Sigmoid colon (tissue), 7 donors: Measurements from ENCODE around the gene C4orf17. TPM values are rescaled to one million over a fixed set of nuclear protein-coding genes. Genes with fewer than 3 reads are reported as not detected.
A peak's percentile ranks its signal among the peaks of the same experiment; 100 is the strongest.

ENCODE experiments used
- DNase-seq: peaks from one replicate; pipeline ENCODE4 v3.0.0-alpha.2; 2019
- H3K27ac ChIP-seq, 4 donors: fragments of 200-600 bp; sonication (generic); one replicate each; pipeline ENCODE4 v1.5.1; 2016 to 2019; ENCODE audit warnings: mild to moderate bottlenecking in 1 of 4
- H3K27me3 ChIP-seq, 3 donors: fragments of 200-600 bp; sonication (generic); one replicate each; pipeline ENCODE4 v1.5.1; 2019; ENCODE audit warnings: mild to moderate bottlenecking in 1 of 3
- H3K36me3 ChIP-seq, 4 donors: fragments of 200-600 bp; sonication (generic); one replicate each; pipeline ENCODE4 v1.5.1; 2016 to 2019
- H3K4me1 ChIP-seq, 4 donors: fragments of 200-600 bp; sonication (generic); one replicate each; pipeline ENCODE4 v1.5.1; 2017 to 2019
- H3K4me3 ChIP-seq, 4 donors: fragments of 200-600 bp; sonication (generic); one replicate each; pipeline ENCODE4 v1.5.1; 2017 to 2019; ENCODE audit warnings: mild to moderate bottlenecking in 2 of 4, moderate library complexity in 1 of 4
- H3K9me3 ChIP-seq, 4 donors: fragments of 200-600 bp in 3 of 4; sonication (generic) in 3 of 4; one replicate each; pipeline versions ENCODE4 v1.5.1 to v1.6.1; 2013 to 2019
- CTCF ChIP-seq, 4 experiments: fragments of 450-650 bp in 3 of 4; fragments of 200-600 bp in 1 of 4; IDR thresholded peaks; one replicate each; pipeline ENCODE4 v1.5.1; 2016 to 2019; ENCODE audit warnings: antibody characterized with exemption in 4 of 4, mild to moderate bottlenecking in 3 of 4, moderate library complexity in 2 of 4
- EP300 ChIP-seq, 4 donors: sonication (generic); formaldehyde crosslinking; IDR thresholded peaks; one replicate each; pipeline ENCODE4 v1.6.1; 2017; ENCODE audit warnings: antibody characterized with exemption in 4 of 4
- POLR2A ChIP-seq, 2 donors: fragments of 450-650 bp; IDR thresholded peaks; one replicate each; pipeline ENCODE4 v1.6.1; 2016; ENCODE audit warnings: antibody characterized with exemption in 2 of 2, mild to moderate bottlenecking in 2 of 2, moderate library complexity in 2 of 2
- POLR2AphosphoS5 ChIP-seq, 4 donors: sonication (generic); formaldehyde crosslinking; IDR thresholded peaks; one replicate each; pipeline ENCODE4 v1.6.1; 2017; ENCODE audit warnings: antibody characterized with exemption in 4 of 4
- WGBS, 2 donors: extraction: QIAGEN DNeasy Blood & Tissue Kit; methylation state at CpG; one replicate each; pipeline ENCODE4 v1.1.7; 2013; 5-methylcytosine and 5-hydroxymethylcytosine counted together
- intact Hi-C: fragments of 100-400 bp; cut with DNase I; formaldehyde crosslinking; loops from one replicate; pipeline ENCODE4 v1.15.1; 2023
- polyA plus RNA-seq, 3 donors: library from polyadenylated mRNA; stranded (reverse); fragments of 200-250 nt; gene quantifications; one replicate each; pipeline ENCODE4 v1.2.3, GENCODE V29; 2013
- total RNA-seq, 4 donors: library from RNA; depleted of rRNA; stranded (reverse); fragments of >200 nt; gene quantifications; one replicate each; pipeline ENCODE4 v1.1.0, GENCODE V29; 2016
- donor health status: healthy with polysubstance abuse.
- donor health status: Bipolar disorder and iron deficiency.
- donor health status: healthy.

Gene C4orf17
- total and polyA plus RNA-seq, 7 donors: not detected

DNA sequence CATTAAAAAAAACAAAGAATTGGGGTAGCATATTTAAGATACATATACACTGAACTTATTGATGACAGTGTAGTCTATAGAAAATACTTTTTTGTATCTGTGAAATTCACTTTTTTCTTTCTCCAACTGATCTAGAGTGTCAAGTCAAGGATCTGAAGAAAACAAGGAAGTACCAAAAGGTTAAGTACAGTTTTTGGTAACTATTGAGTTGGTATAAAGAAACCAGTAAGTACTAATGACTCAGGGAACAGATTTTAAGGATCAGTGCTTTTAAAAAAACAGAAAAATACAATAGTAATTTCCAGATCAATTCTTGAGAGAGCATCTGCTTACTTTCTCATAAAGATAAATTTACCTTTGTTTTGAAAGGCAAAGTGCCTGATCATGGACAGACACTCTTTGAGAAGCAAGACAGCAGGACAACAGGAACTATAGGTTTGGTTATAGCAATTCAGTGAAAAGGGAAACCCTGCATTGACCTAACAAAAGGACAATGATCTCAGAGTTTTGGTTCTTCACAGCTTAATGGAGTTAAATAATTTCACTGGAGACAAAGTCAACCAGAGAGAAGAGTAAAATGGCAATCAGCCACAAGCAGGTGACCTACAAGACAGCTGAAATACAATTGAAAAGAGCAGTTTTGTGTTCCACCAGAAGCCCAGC, 29.6 kb downstream of the C4orf17 start:
- H3K4me3 ChIP-seq: no peak overlapping the region
- H3K27ac ChIP-seq: no peak overlapping the region
- no peaks in the 10 kb centered on the region for H3K27me3 ChIP-seq
- H3K36me3 ChIP-seq: no peaks in the 10 kb centered on the region
- intact Hi-C loops: no loop called here
- H3K9me3 ChIP-seq: no peaks in the 10 kb centered on the region
- no peaks in the 10 kb centered on the region for H3K4me1 ChIP-seq
- TF ChIP-seq POLR2AphosphoS5 (IDR thresholded peaks at IDR 0.05) (no peak), CTCF (IDR thresholded peaks at IDR 0.05) (no peak), EP300 (IDR thresholded peaks at IDR 0.05) (no peak), POLR2A (IDR thresholded peaks at IDR 0.05) (no peak)
- DNase-seq: no peak

DNA sequence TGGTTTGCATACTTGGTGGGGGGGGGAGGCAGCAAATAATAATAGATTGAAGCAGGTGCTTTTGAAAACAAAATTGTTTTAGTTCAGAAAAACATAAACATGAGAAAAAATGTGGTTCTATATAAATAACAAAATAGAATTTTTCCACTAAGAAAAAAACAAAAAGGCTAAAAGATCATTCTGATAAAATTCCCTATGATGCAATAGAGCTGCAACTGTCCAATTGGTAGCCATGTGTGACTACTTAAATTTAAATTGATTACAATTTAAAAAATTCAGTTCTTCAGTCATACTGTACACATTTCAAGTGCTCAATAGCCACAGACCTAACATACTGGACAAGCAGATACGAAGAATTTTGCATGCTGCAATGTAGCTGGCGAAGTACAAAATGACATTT, 42.1 kb downstream of the C4orf17 start:
- H3K4me1 ChIP-seq: no peaks in the 10 kb centered on the region
- TF ChIP-seq EP300 (IDR thresholded peaks at IDR 0.05) (no peak), CTCF (IDR thresholded peaks at IDR 0.05) (no peak), POLR2AphosphoS5 (IDR thresholded peaks at IDR 0.05) (no peak), POLR2A (IDR thresholded peaks at IDR 0.05) (no peak)
- no peaks in the 10 kb centered on the region for H3K9me3 ChIP-seq
- intact Hi-C loops: no loop called here
- H3K27ac ChIP-seq: no peak overlapping the region
- 97 to 98% methylated on average over 2 of the region's 2 CpGs for WGBS, 2 donors
- DNase-seq: no peak
- H3K27me3 ChIP-seq: no peaks in the 10 kb centered on the region
- no peaks in the 10 kb centered on the region for H3K36me3 ChIP-seq
- H3K4me3 ChIP-seq: no peak overlapping the region

- H3K9me3 ChIP-seq: no peaks in the 10 kb centered on the region
- 0% methylated on average over 48 of the region's 48 CpGs for WGBS, 2 donors
- H3K27ac ChIP-seq: peak within 1 kb of the TSS; percentile 89 to 96 (median 92)
- DNase-seq: peak; percentile 99
- TF ChIP-seq POLR2AphosphoS5 (IDR thresholded peaks at IDR 0.05) (peak; percentile 67 to 90 (median 85)), EP300 (IDR thresholded peaks at IDR 0.05) (peak in 2 of 4 donors; percentile 2 to 7), POLR2A (IDR thresholded peaks at IDR 0.05) (peak; percentile 69 to 78), CTCF (IDR thresholded peaks at IDR 0.05) (peak in 1 of 4 experiments; percentile 14)
- intact Hi-C loops: loop anchor here (1.0 to 10.0 kb wide), 6 partner anchors 159 to 1781 kb away; partner anchors contain the start of genes PPP3CA and TSPAN5
- H3K27me3 ChIP-seq: no peaks in the 10 kb centered on the region
- peak within 1 kb of the TSS; percentile 56 to 65 (median 64) for H3K4me3 ChIP-seq
- H3K4me1 ChIP-seq: peaks cover 0 to 33% (median 21%) of the 10 kb centered on the region in 4 donors
- no peaks in the 10 kb centered on the region for H3K36me3 ChIP-seq
Measured at GRCh38 chr4:99563310-99564186, 52.7 kb downstream of the C4orf17 start, which contains the start of gene TRMT10A. TRMT10A (minus strand) TSS chr4:99564039; CDS start chr4:99559338, 4,701 bp downstream.

GRCh38 chr4:99564921-99565320, 54.1 kb downstream of the C4orf17 start:
- Histone ChIP-seq H3K27me3 (no peaks in the 10 kb centered on the region), H3K36me3 (no peaks in the 10 kb centered on the region), H3K4me3 (no peak overlapping the region), H3K4me1 (peaks cover 0 to 44% (median 25%) of the 10 kb centered on the region in 4 donors), H3K9me3 (no peaks in the 10 kb centered on the region), H3K27ac (peak overlapping the region; percentile 89 to 96 (median 92))
- intact Hi-C loops: loop anchor here (5.0 to 10.0 kb wide), 5 partner anchors 157 to 1780 kb away; partner anchors contain the start of genes PPP3CA and TSPAN5
- no peak for DNase-seq
- TF ChIP-seq POLR2A (IDR thresholded peaks at IDR 0.05): no peak
- no peak for TF ChIP-seq POLR2AphosphoS5 (IDR thresholded peaks at IDR 0.05)
- TF ChIP-seq EP300 (IDR thresholded peaks at IDR 0.05): no peak
- no peak for TF ChIP-seq CTCF (IDR thresholded peaks at IDR 0.05)
